AG04450 (cell line): ENCODE data around the gene MIER1. TPM values are rescaled to one million over a fixed set of nuclear protein-coding genes. Genes with fewer than 3 reads are reported as not detected.

Source experiments
- polyA plus RNA-seq: library from polyadenylated mRNA; depleted of rRNA; stranded (reverse); fragments of >200 nt; gene quantifications from 2 replicates; pipeline ENCODE4 v1.2.3, GENCODE V29; 2011; rRNA removed

Gene MIER1
- polyA plus RNA-seq, 1 experiment = 23.6 TPM

Other genes starting within 250 kb of the MIER1 start
- 0.71 and 0.98 TPM in 2 replicates for gene DYNLT5, start 172.5 kb upstream of the MIER1 start, polyA plus RNA-seq
- not detected in 2 replicates for gene INSL5, start 123.7 kb upstream of the MIER1 start, polyA plus RNA-seq
- gene DNAI4, start 134 bp upstream of the MIER1 start, polyA plus RNA-seq = 2.1 and 2.2 TPM in 2 replicates
- gene SLC35D1, start 129.2 kb downstream of the MIER1 start, polyA plus RNA-seq = 21.8 and 28.9 TPM in 2 replicates
- not detected in 2 replicates for gene C1orf141, start 210.0 kb downstream of the MIER1 start, polyA plus RNA-seq
- gene IL23R, start 241.5 kb downstream of the MIER1 start, polyA plus RNA-seq = not detected in 2 replicates